GM12891 (cell line): ENCODE results near the gene CALML3.
"Not testable (repeated sequence)": the region's sequence is repeated elsewhere in the genome, so short reads cannot be mapped to it uniquely, and the experiment has no call there.

Experiments
- DNase-seq: peaks from one replicate; pipeline ENCODE4 v3.0.0; 2011; ENCODE audit warnings: low spot score; ENCODE audit not compliant: insufficient read length
- FAIRE-seq: peaks from 2 replicates; lab custom pipeline; 2011; peaks lifted over from hg19 to GRCh38; lab: Jason Lieb, UNC
- PAX5 ChIP-seq: IDR thresholded peaks from 2 replicates; pipeline ENCODE4 v1.6.1; 2011; ENCODE audit warnings: low read length, moderate library complexity, mild to moderate bottlenecking; ENCODE audit not compliant: insufficient read depth, severe bottlenecking
- POLR2A ChIP-seq: IDR thresholded peaks from 2 replicates; pipeline ENCODE4 v1.6.1; 2011; ENCODE audit warnings: low read depth, low read length, control low read depth
- POLR2AphosphoS5 ChIP-seq: IDR thresholded peaks from 2 replicates; pipeline ENCODE4 v1.6.1; 2011; ENCODE audit warnings: low read depth, low read length, control low read depth
- POU2F2 ChIP-seq: IDR thresholded peaks from 2 replicates; pipeline ENCODE4 v1.6.1; 2011; ENCODE audit warnings: low read depth, mild to moderate bottlenecking, control low read depth, low read length, moderate library complexity
- SPI1 ChIP-seq: IDR thresholded peaks from 2 replicates; pipeline ENCODE4 v1.6.1; 2011; ENCODE audit warnings: low read depth, low read length, control low read depth
- TAF1 ChIP-seq: IDR thresholded peaks from 2 replicates; pipeline ENCODE4 v1.6.1; 2011; ENCODE audit warnings: low read depth, low read length, control low read depth

Gene CALML3

GRCh38 chr10:5555021-5555510 lies 30.3 kb downstream of the CALML3 start:
- no peak for FAIRE-seq

GRCh38 chr10:5555881-5556280 lies 31.1 kb downstream of the CALML3 start:
- DNase-seq (no peak), FAIRE-seq (no peak)
- no peak for TF ChIP-seq PAX5
- TF ChIP-seq POLR2A = no peak
- no peak for TF ChIP-seq TAF1
- no peak for TF ChIP-seq POU2F2
- no peak for TF ChIP-seq SPI1
- no peak for TF ChIP-seq POLR2AphosphoS5

More at GRCh38 chr10:5555021-5555510, 30.3 kb downstream of the CALML3 start:
- no peak for DNase-seq
- no peak for TF ChIP-seq SPI1
- no peak for TF ChIP-seq PAX5
- no peak for TF ChIP-seq POU2F2
- no peak for TF ChIP-seq POLR2A
- TF ChIP-seq TAF1 = no peak
- TF ChIP-seq POLR2AphosphoS5 = no peak

GRCh38 chr10:5556576-5556975 lies 31.8 kb downstream of the CALML3 start:
- TF ChIP-seq POLR2A (no peak), POLR2AphosphoS5 (no peak), TAF1 (no peak), PAX5 (no peak), SPI1 (no peak), POU2F2 (no peak)
- no peak for FAIRE-seq

GRCh38 chr10:5557040-5557721 lies 32.4 kb downstream of the CALML3 start:
- TF ChIP-seq POU2F2 (no peak), POLR2AphosphoS5 (no peak), SPI1 (no peak), PAX5 (no peak), POLR2A (no peak), TAF1 (no peak)
- DNase-seq = no peak
- FAIRE-seq = no peak

More at GRCh38 chr10:5556576-5556975, 31.8 kb downstream of the CALML3 start:
- no peak for DNase-seq

GRCh38 chr10:5557799-5558771 lies 33.3 kb downstream of the CALML3 start:
- FAIRE-seq (no peak), DNase-seq (no peak)
- no peak for TF ChIP-seq POU2F2
- TF ChIP-seq SPI1 = no peak
- no peak for TF ChIP-seq PAX5
- no peak for TF ChIP-seq TAF1
- TF ChIP-seq POLR2AphosphoS5 = no peak
- TF ChIP-seq POLR2A = no peak

GRCh38 chr10:5559022-5559421 lies 34.3 kb downstream of the CALML3 start:
- FAIRE-seq = not testable (repeated sequence)

GRCh38 chr10:5559642-5560141 lies 34.9 kb downstream of the CALML3 start:
- DNase-seq (no peak), FAIRE-seq (no peak)
- TF ChIP-seq POLR2AphosphoS5 (no peak), PAX5 (no peak), POLR2A (no peak)

More at GRCh38 chr10:5559022-5559421, 34.3 kb downstream of the CALML3 start:
- DNase-seq = not testable (repeated sequence)

- FAIRE-seq (no peak), DNase-seq (no peak)
- no peak for TF ChIP-seq TAF1
- TF ChIP-seq SPI1 = no peak
- no peak for TF ChIP-seq POLR2A
- TF ChIP-seq PAX5 = no peak
- TF ChIP-seq POU2F2 = no peak
- TF ChIP-seq POLR2AphosphoS5 = no peak
Measured at GRCh38 chr10:5560142-5560816, 35.5 kb downstream of the CALML3 start.
